Endodermal cell (in vitro differentiated cells): ENCODE data around the gene MAGED1. TPM values are rescaled to one million over a fixed set of nuclear protein-coding genes. Genes with fewer than 3 reads are reported as not detected.
A peak's percentile ranks its signal among the peaks of the same experiment; 100 is the strongest.

Source experiments
- DNase-seq: peaks from one replicate; pipeline ENCODE4 v3.0.0-alpha.2; 2017
- H3K27ac ChIP-seq: 2 replicates; pipeline ENCODE4 v1.5.1; 2013; ENCODE audit warnings: mild to moderate bottlenecking, low read depth, low read length, moderate library complexity
- H3K27me3 ChIP-seq: 2 replicates; pipeline ENCODE4 v1.6.1; 2013; ENCODE audit warnings: mild to moderate bottlenecking, low read length, moderate library complexity; ENCODE audit not compliant: insufficient read depth, control insufficient read depth, poor library complexity, severe bottlenecking
- H3K36me3 ChIP-seq: 2 replicates; pipeline ENCODE4 v1.7.0; 2013; ENCODE audit warnings: mild to moderate bottlenecking, low read length, moderate library complexity; ENCODE audit not compliant: control insufficient read depth, insufficient read depth
- H3K4me1 ChIP-seq: one replicate; pipeline ENCODE4 v1.7.0; 2013; ENCODE audit warnings: low read length; ENCODE audit not compliant: control insufficient read depth, insufficient read depth
- H3K4me3 ChIP-seq: 2 replicates; pipeline ENCODE4 v1.5.1; 2013; ENCODE audit warnings: mild to moderate bottlenecking, low read length, moderate library complexity
- H3K9ac ChIP-seq: 2 replicates; pipeline ENCODE4 v1.6.1; 2013; ENCODE audit warnings: mild to moderate bottlenecking, low read length, moderate library complexity; ENCODE audit not compliant: poor library complexity, severe bottlenecking; ENCODE audit errors: extremely low read depth
- H3K9me3 ChIP-seq: 2 replicates; pipeline ENCODE4 v1.6.1; 2013; ENCODE audit warnings: mild to moderate bottlenecking, low read length, moderate library complexity; ENCODE audit not compliant: control insufficient read depth
- H3K27ac Mint-ChIP-seq: 2 replicates; pipeline ENCODE4 v1.8.0; 2020; ENCODE audit warnings: mixed read lengths
- H3K27me3 Mint-ChIP-seq: 2 replicates; pipeline ENCODE4 v1.8.0; 2021; ENCODE audit warnings: mild to moderate bottlenecking, mixed read lengths; ENCODE audit not compliant: insufficient read depth
- H3K36me3 Mint-ChIP-seq: 2 replicates; pipeline ENCODE4 v1.8.0; 2020; ENCODE audit warnings: low read depth, mixed read lengths
- H3K4me1 Mint-ChIP-seq: 2 replicates; pipeline ENCODE4 v1.8.0; 2020; ENCODE audit warnings: mixed read lengths
- H3K4me3 Mint-ChIP-seq: 2 replicates; pipeline ENCODE4 v1.8.0; 2020; ENCODE audit warnings: mild to moderate bottlenecking, moderate library complexity, mixed read lengths
- H3K9me3 Mint-ChIP-seq: 2 replicates; pipeline ENCODE4 v1.8.0; 2020; ENCODE audit warnings: mild to moderate bottlenecking, mixed read lengths
- WGBS, 2 experiments: methylation state at CpG; one replicate each; pipeline versions ENCODE4 v1.1.5 to v1.1.7; 2013; ENCODE audit warnings: missing lambda C conversion rate in 2 of 2, mixed read lengths in 1 of 2; ENCODE audit not compliant: insufficient coverage in 1 of 2, insufficient read length in 1 of 2; 5-methylcytosine and 5-hydroxymethylcytosine counted together
- total RNA-seq, 2 donors: library from RNA; stranded (reverse); fragmentation: NEBNext Ultra II Directional in 1 of 2; extraction: Animal tissue kit (Norgen Biotek cat#: 25700) in 1 of 2; gene quantifications; 2 replicates in 1 of 2; 3 replicates in 1 of 2; pipeline ENCODE4 v1.2.1, GENCODE V29; 2021
- TF ChIP-seq, protein P1 (sequence below): fragments of 200-600 bp; sonication (generic); conservative IDR thresholded peaks from 2 replicates; pipeline ENCODE4 v1.5.0; 2021; ENCODE audit warnings: antibody characterized with exemption, mild to moderate bottlenecking

Gene MAGED1
- total RNA-seq, 2 donors from 2014 or later = 344 to 419 TPM

DNA sequence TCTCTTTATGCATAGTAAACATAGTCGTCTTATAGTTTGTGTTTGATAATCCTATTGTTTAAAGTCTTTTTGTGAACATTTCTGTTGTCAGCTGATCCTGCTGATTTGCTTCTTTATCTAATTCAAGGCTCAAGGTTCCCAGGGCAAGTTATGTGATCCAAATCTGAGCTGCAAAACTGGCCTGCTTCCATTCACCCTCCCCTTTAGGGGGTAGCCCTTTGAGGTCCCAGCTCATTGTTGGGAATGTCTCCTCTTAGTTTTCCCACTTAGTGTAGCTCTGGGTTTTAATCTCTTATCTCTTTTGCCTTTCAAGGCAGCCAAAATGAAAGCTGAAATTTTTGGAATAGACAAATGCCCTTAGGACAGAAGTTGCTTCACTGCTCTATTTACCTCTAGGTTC, 40.2 kb upstream of the MAGED1 start:
- Histone ChIP-seq H3K27ac (peak overlapping the region; percentile 83), H3K27me3 (no peaks in the 10 kb centered on the region), H3K9ac (no peak overlapping the region), H3K36me3 (peaks cover 22% of the 10 kb centered on the region), H3K9me3 (peaks cover 31% of the 10 kb centered on the region), H3K4me3 (peak overlapping the region; percentile 58), H3K4me1 (no peaks in the 10 kb centered on the region)
- Mint-ChIP-seq H3K27me3 (no peaks in the 10 kb centered on the region), H3K4me1 (peaks cover 23% of the 10 kb centered on the region), H3K27ac (peak overlapping the region; percentile 80), H3K4me3 (peak overlapping the region; percentile 23), H3K36me3 (peaks cover 41% of the 10 kb centered on the region), H3K9me3 (peaks cover 66% of the 10 kb centered on the region)
- DNase-seq = peak; percentile 46
- TF ChIP-seq, protein P1, sequence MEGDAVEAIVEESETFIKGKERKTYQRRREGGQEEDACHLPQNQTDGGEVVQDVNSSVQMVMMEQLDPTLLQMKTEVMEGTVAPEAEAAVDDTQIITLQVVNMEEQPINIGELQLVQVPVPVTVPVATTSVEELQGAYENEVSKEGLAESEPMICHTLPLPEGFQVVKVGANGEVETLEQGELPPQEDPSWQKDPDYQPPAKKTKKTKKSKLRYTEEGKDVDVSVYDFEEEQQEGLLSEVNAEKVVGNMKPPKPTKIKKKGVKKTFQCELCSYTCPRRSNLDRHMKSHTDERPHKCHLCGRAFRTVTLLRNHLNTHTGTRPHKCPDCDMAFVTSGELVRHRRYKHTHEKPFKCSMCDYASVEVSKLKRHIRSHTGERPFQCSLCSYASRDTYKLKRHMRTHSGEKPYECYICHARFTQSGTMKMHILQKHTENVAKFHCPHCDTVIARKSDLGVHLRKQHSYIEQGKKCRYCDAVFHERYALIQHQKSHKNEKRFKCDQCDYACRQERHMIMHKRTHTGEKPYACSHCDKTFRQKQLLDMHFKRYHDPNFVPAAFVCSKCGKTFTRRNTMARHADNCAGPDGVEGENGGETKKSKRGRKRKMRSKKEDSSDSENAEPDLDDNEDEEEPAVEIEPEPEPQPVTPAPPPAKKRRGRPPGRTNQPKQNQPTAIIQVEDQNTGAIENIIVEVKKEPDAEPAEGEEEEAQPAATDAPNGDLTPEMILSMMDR = no peak
- no CpG with 5 or more reads among the region's 1 CpG for WGBS, 2 experiments

DNA sequence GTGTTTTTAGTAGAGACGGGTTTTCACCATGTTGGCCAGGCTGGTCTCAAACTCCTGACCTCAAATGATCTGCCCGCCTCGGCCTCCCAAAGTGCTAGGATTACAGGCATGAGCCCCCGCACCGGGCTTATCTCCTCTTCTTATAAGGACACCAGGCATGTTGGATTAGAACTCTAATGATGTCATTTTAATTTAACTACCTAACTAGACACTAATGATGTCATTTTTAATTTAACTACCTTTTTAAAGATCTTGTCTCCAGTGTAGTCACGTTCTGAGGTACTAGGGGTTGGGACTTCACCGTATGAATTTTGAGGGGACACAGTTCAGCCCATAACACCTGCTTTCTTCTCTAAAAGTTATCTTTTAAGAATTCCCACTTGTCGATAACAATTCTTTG, 37.7 kb upstream of the MAGED1 start:
- Mint-ChIP-seq H3K27ac (no peak overlapping the region), H3K36me3 (peaks cover 43% of the 10 kb centered on the region), H3K4me3 (no peak overlapping the region), H3K4me1 (peaks cover 23% of the 10 kb centered on the region), H3K27me3 (no peaks in the 10 kb centered on the region), H3K9me3 (peaks cover 80% of the 10 kb centered on the region)
- DNase-seq = no peak
- no peak overlapping the region for H3K9ac ChIP-seq
- peak overlapping the region; percentile 1 for H3K4me3 ChIP-seq
- 97% methylated on average over 6 of the region's 8 CpGs; no CpG with 5 or more reads in 1 of the 2 experiments for WGBS, 2 experiments
- H3K9me3 ChIP-seq = peaks cover 38% of the 10 kb centered on the region
- H3K27me3 ChIP-seq = no peaks in the 10 kb centered on the region
- TF ChIP-seq, protein P1 = no peak
- peaks cover 27% of the 10 kb centered on the region for H3K36me3 ChIP-seq
- no peak overlapping the region for H3K27ac ChIP-seq
- H3K4me1 ChIP-seq = no peaks in the 10 kb centered on the region

DNA sequence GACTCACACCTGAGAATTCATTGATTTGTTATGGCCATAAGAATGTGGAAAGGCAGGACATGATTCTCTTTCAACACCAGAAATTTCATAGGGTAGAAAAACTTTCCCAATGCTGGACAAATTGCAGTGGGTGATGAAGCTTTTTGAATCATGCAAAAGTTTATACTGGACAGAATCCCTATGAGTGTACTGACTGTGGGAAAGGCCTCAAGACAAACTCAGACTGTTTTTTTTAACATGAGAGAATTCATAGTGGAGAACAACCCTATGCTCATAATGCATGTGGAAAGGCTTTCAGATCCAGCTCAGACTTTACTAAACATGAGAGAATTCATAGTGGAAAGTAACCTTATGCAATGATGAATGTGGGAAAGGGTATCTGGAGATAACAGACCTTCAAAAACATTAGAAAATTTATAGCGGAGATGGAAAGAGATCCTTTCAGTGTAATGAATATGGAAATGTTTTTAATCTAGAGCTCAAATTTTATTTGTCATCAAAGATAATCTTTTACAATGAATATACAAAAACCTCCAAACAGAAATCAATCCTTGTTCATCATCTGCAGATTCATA, 36.2 kb upstream of the MAGED1 start:
- DNase-seq = no peak
- H3K36me3 ChIP-seq = peaks cover 27% of the 10 kb centered on the region
- Mint-ChIP-seq H3K36me3 (peaks cover 43% of the 10 kb centered on the region), H3K9me3 (peaks cover 79% of the 10 kb centered on the region), H3K27ac (no peak overlapping the region), H3K27me3 (no peaks in the 10 kb centered on the region), H3K4me3 (no peak overlapping the region), H3K4me1 (peaks cover 16% of the 10 kb centered on the region)
- 100% methylated on average over 1 of the region's 1 CpG; no CpG with 5 or more reads in 1 of the 2 experiments for WGBS, 2 experiments
- H3K4me3 ChIP-seq = peak overlapping the region; percentile 23
- no peaks in the 10 kb centered on the region for H3K27me3 ChIP-seq
- no peaks in the 10 kb centered on the region for H3K4me1 ChIP-seq
- no peak overlapping the region for H3K9ac ChIP-seq
- TF ChIP-seq, protein P1 = no peak
- no peak overlapping the region for H3K27ac ChIP-seq
- peaks cover 38% of the 10 kb centered on the region for H3K9me3 ChIP-seq
